ENCODE results near the gene SEZ6L. TPM values are rescaled to one million over a fixed set of nuclear protein-coding genes. Genes with fewer than 3 reads are reported as not detected.

Gene SEZ6L
- total and polyA plus RNA-seq, 5 experiments from 2014 or later = 0.27 TPM; not detected in 4

- Mint-ChIP-seq H3K36me3 (no peaks in the 10 kb centered on the region), H3K4me1 (no peaks in the 10 kb centered on the region), H3K27me3 (peaks cover 12 to 32% (median 25%) of the 10 kb centered on the region in 5 donors), H3K9me3 (no peaks in the 10 kb centered on the region), H3K27ac (no peak overlapping the region), H3K4me3 (no peak overlapping the region)
- no peak for ATAC-seq
- DNase-seq = no peak
- POLR2A ChIA-PET = no interaction called here
These were observed 165.0 kb downstream of the SEZ6L start for GRCh38 chr22:26334232-26334631.

GRCh38 chr22:26336773-26337172, 167.5 kb downstream of the SEZ6L start:
- H3K4me1 Mint-ChIP-seq = no peaks in the 10 kb centered on the region
- H3K27ac Mint-ChIP-seq = no peak overlapping the region
- H3K4me3 Mint-ChIP-seq = no peak overlapping the region
- no peaks in the 10 kb centered on the region for H3K36me3 Mint-ChIP-seq
- POLR2A ChIA-PET = no interaction called here
- no peak for ATAC-seq
- no peak for DNase-seq
- H3K9me3 Mint-ChIP-seq = no peaks in the 10 kb centered on the region
- H3K27me3 Mint-ChIP-seq = peaks cover 22 to 51% (median 44%) of the 10 kb centered on the region in 5 donors

- no peaks in the 10 kb centered on the region for H3K36me3 Mint-ChIP-seq
- no peak overlapping the region for H3K4me3 Mint-ChIP-seq
- H3K27me3 Mint-ChIP-seq = peaks cover 19 to 46% (median 42%) of the 10 kb centered on the region in 5 donors
- no peak overlapping the region for H3K27ac Mint-ChIP-seq
- DNase-seq (no peak), ATAC-seq (no peak)
- no peaks in the 10 kb centered on the region for H3K9me3 Mint-ChIP-seq
- POLR2A ChIA-PET = no interaction called here
- H3K4me1 Mint-ChIP-seq = no peaks in the 10 kb centered on the region
These were observed 170.5 kb downstream of the SEZ6L start for GRCh38 chr22:26339755-26340154.

- H3K27ac Mint-ChIP-seq = no peak overlapping the region
- POLR2A ChIA-PET = no interaction called here
- DNase-seq = no peak
- no peak overlapping the region for H3K4me3 Mint-ChIP-seq
- no peak for ATAC-seq
- no peaks in the 10 kb centered on the region for H3K36me3 Mint-ChIP-seq
- H3K4me1 Mint-ChIP-seq = no peaks in the 10 kb centered on the region
- H3K9me3 Mint-ChIP-seq = peaks cover 0 to 12% (median 0%) of the 10 kb centered on the region in 9 donors
- peaks cover 19 to 48% (median 40%) of the 10 kb centered on the region in 5 donors for H3K27me3 Mint-ChIP-seq
These were observed 173.6 kb downstream of the SEZ6L start for GRCh38 chr22:26342745-26343410.

GRCh38 chr22:26345496-26345895, 176.2 kb downstream of the SEZ6L start:
- Mint-ChIP-seq H3K36me3 (no peaks in the 10 kb centered on the region), H3K27ac (no peak overlapping the region), H3K9me3 (peaks cover 0 to 12% (median 0%) of the 10 kb centered on the region in 9 donors), H3K4me3 (no peak overlapping the region), H3K27me3 (peaks cover 19 to 40% (median 30%) of the 10 kb centered on the region in 5 donors), H3K4me1 (no peaks in the 10 kb centered on the region)
- ATAC-seq (no peak), DNase-seq (no peak)
- POLR2A ChIA-PET = no interaction called here

GRCh38 chr22:26348810-26349526, 179.7 kb downstream of the SEZ6L start:
- ATAC-seq (no peak), DNase-seq (no peak)
- no peaks in the 10 kb centered on the region for H3K4me1 Mint-ChIP-seq
- peaks cover 0 to 12% (median 0%) of the 10 kb centered on the region in 9 donors for H3K9me3 Mint-ChIP-seq
- H3K4me3 Mint-ChIP-seq = no peak overlapping the region
- POLR2A ChIA-PET = no interaction called here
- H3K36me3 Mint-ChIP-seq = no peaks in the 10 kb centered on the region
- H3K27ac Mint-ChIP-seq = no peak overlapping the region
- H3K27me3 Mint-ChIP-seq = peaks cover 11 to 26% (median 17%) of the 10 kb centered on the region in 5 donors

GRCh38 chr22:26354707-26355106, 185.4 kb downstream of the SEZ6L start:
- peak overlapping the region in 2 of 10 donors; percentile 41 to 72 for H3K27ac Mint-ChIP-seq
- ATAC-seq (no peak), DNase-seq (no peak)
- H3K4me3 Mint-ChIP-seq = no peak overlapping the region
- POLR2A ChIA-PET = no interaction called here
- H3K36me3 Mint-ChIP-seq = no peaks in the 10 kb centered on the region
- no peaks in the 10 kb centered on the region for H3K4me1 Mint-ChIP-seq
- no peaks in the 10 kb centered on the region for H3K9me3 Mint-ChIP-seq
- peaks cover 7 to 26% (median 9%) of the 10 kb centered on the region in 5 donors for H3K27me3 Mint-ChIP-seq

GRCh38 chr22:26357281-26357680, 188.0 kb downstream of the SEZ6L start:
- Mint-ChIP-seq H3K27ac (no peak overlapping the region), H3K4me1 (peaks cover 3 to 8% (median 7%) of the 10 kb centered on the region in 4 donors), H3K4me3 (no peak overlapping the region), H3K9me3 (no peaks in the 10 kb centered on the region), H3K27me3 (peaks cover 6 to 38% (median 11%) of the 10 kb centered on the region in 5 donors), H3K36me3 (no peaks in the 10 kb centered on the region)
- DNase-seq = no peak
- POLR2A ChIA-PET = no interaction called here
- ATAC-seq = no peak

- POLR2A ChIA-PET = no interaction called here
- DNase-seq = no peak
- no peak overlapping the region for H3K4me3 Mint-ChIP-seq
- ATAC-seq = no peak
- no peaks in the 10 kb centered on the region for H3K36me3 Mint-ChIP-seq
- no peaks in the 10 kb centered on the region for H3K9me3 Mint-ChIP-seq
- peaks cover 3 to 8% (median 7%) of the 10 kb centered on the region in 4 donors for H3K4me1 Mint-ChIP-seq
- peaks cover 12 to 42% (median 16%) of the 10 kb centered on the region in 5 donors for H3K27me3 Mint-ChIP-seq
- no peak overlapping the region for H3K27ac Mint-ChIP-seq
These were observed 188.6 kb downstream of the SEZ6L start for GRCh38 chr22:26357813-26358212.

GRCh38 chr22:26359156-26359555, 189.9 kb downstream of the SEZ6L start:
- Mint-ChIP-seq H3K36me3 (no peaks in the 10 kb centered on the region), H3K4me3 (no peak overlapping the region), H3K4me1 (peaks cover 3 to 8% (median 7%) of the 10 kb centered on the region in 4 donors), H3K27ac (no peak overlapping the region), H3K27me3 (peaks cover 9 to 28% (median 13%) of the 10 kb centered on the region in 5 donors), H3K9me3 (no peaks in the 10 kb centered on the region)
- ATAC-seq (no peak), DNase-seq (no peak)
- POLR2A ChIA-PET = no interaction called here

- no peaks in the 10 kb centered on the region for H3K36me3 Mint-ChIP-seq
- peak overlapping the region in 1 of 10 donors; percentile 24 for H3K27ac Mint-ChIP-seq
- peak overlapping the region in 3 of 10 donors; percentile 0 to 43 (median 18) for H3K4me3 Mint-ChIP-seq
- H3K27me3 Mint-ChIP-seq = peaks cover 8 to 17% (median 9%) of the 10 kb centered on the region in 5 donors
- no peaks in the 10 kb centered on the region for H3K9me3 Mint-ChIP-seq
- peaks cover 5 to 8% (median 7%) of the 10 kb centered on the region in 4 donors for H3K4me1 Mint-ChIP-seq
- peak; percentile 33 to 77 (median 58) for DNase-seq
- POLR2A ChIA-PET = no interaction called here
- ATAC-seq = peak; percentile 63
These were observed 191.1 kb downstream of the SEZ6L start for GRCh38 chr22:26360169-26360885.

GRCh38 chr22:26362471-26362870, 193.2 kb downstream of the SEZ6L start:
- H3K4me1 Mint-ChIP-seq = peaks cover 5 to 9% (median 7%) of the 10 kb centered on the region in 4 donors
- no peaks in the 10 kb centered on the region for H3K36me3 Mint-ChIP-seq
- H3K9me3 Mint-ChIP-seq = no peaks in the 10 kb centered on the region
- DNase-seq (no peak), ATAC-seq (no peak)
- POLR2A ChIA-PET = no interaction called here
- peaks cover 8 to 17% (median 9%) of the 10 kb centered on the region in 5 donors for H3K27me3 Mint-ChIP-seq
- no peak overlapping the region for H3K4me3 Mint-ChIP-seq
- H3K27ac Mint-ChIP-seq = no peak overlapping the region
